ENCODE data around the gene PPP4R1.
"Not testable (repeated sequence)": the region's sequence is repeated elsewhere in the genome, so short reads cannot be mapped to it uniquely, and the experiment has no call there.

The PPP4R1 gene

GRCh38 chr18:9629709-9630108 is 15.3 kb upstream of the PPP4R1 start:
- DNase-seq = no peak

GRCh38 chr18:9628984-9629383 is 14.6 kb upstream of the PPP4R1 start:
- no peak for DNase-seq

DNA sequence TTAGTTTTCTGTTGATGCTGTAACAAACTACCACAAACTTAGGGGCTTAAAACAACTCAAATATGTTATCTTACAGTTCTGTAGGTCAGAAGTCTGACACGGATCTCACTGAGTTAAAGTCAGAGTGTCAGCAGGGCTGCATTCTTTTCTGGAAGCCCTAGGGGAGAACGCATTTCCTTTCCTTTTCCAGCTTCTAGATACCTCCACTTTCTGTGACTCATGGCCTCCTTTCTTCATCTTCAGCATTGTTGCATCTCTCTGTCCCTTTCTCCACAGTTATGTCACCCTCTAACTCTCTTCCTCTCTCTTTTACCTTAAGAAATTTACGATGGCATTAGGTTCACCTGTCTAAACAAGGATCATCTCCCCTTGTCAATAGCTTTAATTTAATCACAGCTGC is 13.3 kb upstream of the PPP4R1 start:
- no peak for DNase-seq

- no peak for DNase-seq
Observed at GRCh38 chr18:9619990-9620389, 5.6 kb upstream of the PPP4R1 start.

GRCh38 chr18:9619545-9619944 is 5.2 kb upstream of the PPP4R1 start:
- no peak for DNase-seq

GRCh38 chr18:9619056-9619455 is 4.7 kb upstream of the PPP4R1 start:
- DNase-seq = no peak

GRCh38 chr18:9617006-9617542 is 2.7 kb upstream of the PPP4R1 start:
- DNase-seq = no peak

GRCh38 chr18:9616049-9616448 is 1.7 kb upstream of the PPP4R1 start:
- no peak for DNase-seq

- no peak for DNase-seq
Observed at GRCh38 chr18:9615280-9615797, 980 bp upstream of the PPP4R1 start.

DNA sequence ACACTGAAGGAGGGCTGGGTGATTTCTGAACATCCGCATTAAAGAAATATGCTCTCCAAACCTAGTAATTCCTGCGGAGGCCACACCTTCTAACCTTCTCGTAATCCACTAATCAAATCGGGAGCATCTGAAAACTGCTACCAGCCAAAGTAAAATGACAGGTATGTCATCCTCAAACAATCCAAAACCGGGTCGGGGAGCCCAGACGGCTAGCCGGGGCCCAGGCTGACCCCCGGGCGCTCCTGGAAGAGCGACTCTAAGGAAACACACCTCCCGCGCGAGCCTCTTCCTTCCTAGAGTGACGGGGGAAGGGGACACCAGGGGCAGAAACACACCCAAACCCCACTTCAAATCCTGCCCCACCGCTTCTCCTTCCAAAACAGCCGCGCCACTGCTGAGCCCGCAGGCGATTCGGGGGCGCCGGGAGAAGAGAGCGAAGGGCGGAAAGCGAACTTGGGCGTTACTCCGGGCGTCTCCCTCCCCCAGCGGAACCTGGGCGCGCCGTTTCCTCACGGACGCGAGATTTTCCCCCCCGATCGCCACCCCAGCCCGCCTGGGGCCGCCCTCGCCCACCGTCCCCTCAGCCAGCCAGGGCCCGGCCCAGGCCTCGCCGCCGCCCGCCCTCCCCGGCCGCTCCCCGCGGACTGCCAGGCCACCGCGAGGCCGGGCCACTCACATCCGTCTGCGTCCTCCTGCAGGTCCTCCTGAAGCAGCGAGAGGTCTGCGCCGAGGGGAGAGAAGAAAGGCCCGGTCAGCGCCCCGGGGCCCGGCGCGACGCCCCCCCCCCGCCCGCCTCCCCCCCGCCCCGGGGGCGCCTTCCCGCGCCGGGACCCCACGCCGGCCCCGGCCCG is 584 bp downstream of the PPP4R1 start:
- peak; percentile 32 to 45 for DNase-seq

DNA sequence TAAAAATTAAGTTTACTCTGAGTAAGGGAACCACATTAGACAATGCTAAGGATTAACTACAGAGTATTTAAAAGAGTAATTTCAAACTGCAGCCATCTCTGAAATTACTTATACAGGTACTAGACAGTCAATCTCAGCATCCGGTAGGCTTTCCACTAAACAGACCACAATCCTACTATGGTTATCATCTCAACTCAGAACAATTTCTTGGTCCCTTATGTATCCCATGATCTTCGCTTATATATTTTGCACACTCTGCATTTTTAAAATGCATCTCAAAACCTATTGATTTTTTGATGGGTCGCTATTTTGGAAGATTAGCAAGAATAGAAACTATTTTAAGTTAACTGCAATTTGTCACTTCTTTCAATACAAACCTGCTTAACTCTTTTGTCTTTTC is 1.4 kb downstream of the PPP4R1 start:
- peak in 1 of 2 donors; percentile 19 for DNase-seq

GRCh38 chr18:9612215-9612830 is 2.0 kb downstream of the PPP4R1 start:
- DNase-seq = peak; percentile 55 to 68

- no peak for DNase-seq
Observed at GRCh38 chr18:9609190-9609589, 5.2 kb downstream of the PPP4R1 start.

DNA sequence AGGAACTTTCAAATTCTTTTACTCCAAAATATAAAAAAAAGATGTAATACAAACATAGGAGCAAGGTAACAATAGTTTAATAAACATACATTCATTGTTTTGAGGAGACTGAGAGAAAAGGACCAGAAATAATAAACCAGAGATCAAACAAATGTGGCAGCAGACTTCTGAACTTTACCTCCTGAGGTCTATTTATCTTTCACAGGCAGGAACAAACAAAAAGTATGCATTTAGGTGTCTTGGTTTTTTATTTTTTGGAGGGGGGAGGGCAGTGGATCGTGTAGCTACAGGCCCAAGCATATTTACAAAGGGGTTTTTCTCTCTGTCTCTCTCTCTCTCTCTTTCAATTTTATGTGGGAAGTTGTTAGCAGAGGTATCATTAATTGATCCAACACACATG is 5.6 kb downstream of the PPP4R1 start:
- DNase-seq = no peak

GRCh38 chr18:9608298-9608697 is 6.1 kb downstream of the PPP4R1 start:
- DNase-seq = no peak

GRCh38 chr18:9607111-9607510 is 7.2 kb downstream of the PPP4R1 start:
- not testable (repeated sequence) for DNase-seq

DNA sequence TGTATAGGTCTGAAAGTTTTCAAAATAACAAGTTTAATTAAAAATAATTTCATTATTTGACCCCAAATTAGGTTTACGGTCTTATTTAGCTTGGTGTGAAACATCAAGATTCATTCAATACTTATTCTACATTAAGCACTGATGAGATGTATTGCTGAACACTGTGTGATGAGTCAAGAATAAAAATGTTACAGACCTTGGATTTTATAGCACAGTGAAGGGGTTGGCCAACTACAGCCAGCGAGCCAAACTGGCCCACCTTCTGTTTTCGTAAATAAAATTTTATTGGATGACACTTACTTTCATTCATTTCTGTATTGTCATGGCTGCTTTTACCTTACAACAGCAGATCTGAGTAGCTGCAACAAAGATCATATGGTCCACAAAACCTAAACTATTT is 8.3 kb downstream of the PPP4R1 start:
- DNase-seq = no peak

- no peak for DNase-seq
Observed at GRCh38 chr18:9604348-9604747, 10.0 kb downstream of the PPP4R1 start.

DNA sequence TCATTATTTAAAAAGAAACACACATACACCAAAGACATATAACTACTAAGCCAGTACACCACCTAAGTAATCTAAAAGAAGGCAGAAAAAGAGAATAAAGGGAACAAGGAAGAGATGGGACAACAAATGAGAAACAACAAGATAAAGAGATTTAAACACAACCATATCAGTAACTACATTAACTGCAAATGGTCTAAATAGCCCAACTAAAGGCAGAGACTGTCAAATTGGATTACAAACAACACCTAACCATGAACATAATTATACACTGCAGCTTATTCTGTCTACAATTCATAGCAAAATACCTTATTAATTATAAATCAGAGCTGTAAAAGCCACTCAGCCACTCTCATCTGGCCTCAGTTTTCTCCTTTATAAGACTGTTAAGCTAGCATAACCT is 15.0 kb downstream of the PPP4R1 start:
- no peak for DNase-seq

- DNase-seq = no peak
Observed at GRCh38 chr18:9597609-9598008, 16.8 kb downstream of the PPP4R1 start.

DNA sequence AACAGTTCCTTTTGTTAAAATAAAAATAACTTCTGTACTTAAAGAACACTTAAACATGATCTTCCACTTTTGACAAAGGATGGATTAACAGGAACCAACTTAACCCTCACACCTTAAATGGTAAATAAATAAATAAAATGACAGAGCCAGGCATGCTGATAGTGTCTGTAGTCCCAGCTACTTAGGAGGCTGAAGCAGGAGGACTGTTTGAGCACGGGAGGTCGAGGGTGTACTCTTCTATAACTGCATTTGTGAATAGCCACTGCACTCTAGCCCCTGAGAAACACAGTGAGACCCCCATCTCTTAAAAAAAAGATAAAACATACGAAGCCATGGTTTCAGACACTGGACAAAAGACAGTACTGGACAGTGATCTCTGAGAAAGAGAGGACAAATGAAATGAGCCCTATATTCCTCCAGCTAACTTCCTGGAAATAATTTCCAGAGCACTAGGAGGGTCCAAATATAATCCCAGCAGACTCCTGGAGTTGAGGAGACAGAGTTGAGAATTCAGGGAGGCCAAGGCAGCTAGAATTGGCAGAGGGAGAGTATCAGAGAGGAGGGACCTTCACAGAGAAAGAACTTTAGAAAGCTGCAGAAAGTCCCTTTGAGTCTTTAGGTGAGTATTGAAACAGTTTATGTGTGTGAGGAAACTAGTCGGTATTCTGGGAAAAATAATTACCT is 17.4 kb downstream of the PPP4R1 start:
- no peak for DNase-seq

DNA sequence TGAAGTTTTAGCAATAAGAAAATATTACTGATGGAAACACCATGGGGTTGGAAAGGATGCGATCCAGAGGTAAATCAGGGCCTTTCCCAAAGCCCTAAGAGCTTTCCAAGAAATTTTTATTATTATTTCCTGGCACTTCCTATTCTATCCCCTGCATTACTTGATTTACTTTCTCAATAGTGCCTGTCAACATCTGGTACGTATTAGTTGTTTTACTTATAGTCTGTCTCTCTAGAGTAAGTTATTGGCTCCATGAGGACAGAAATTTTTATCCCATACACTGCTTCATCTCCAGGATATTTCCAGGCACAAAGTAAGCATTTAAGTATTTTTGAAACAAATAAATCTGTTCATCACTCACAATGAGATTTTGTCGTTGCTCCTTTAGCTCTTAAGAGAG is 18.1 kb downstream of the PPP4R1 start:
- no peak for DNase-seq

DNA sequence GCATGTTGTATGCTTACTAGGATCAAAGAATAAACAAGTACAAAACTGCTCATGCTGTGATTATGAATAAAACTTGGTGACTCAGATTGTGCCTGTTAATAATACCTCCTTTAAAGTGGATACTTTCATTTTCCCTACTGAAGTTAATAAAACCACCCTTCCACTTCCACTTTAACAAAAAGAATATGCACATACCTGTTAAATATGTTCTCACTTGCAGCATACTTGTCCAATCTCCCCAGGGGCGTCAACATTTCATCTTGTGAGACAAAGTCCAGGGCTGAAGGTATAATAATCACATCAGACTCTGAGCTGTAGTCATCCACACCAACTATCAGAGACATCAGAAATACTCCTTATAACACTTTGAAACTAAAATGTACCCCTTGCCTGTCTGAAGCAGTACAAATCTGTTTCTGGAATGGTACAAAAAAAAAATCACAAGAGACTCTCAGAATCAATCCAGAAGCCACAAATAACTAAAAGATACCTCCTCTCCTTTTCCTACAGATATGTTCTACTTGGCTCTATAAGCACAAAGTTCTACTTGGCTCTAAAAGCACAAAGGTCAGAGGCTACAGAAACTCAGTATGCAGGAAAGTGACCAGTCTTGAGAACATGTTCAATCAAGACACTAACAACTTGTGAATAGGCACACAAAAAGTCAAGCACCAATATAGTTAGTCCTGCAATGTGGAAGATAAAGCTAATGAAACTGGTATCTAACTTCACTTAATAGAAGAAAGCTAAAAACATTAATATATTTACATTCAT is 19.3 kb downstream of the PPP4R1 start:
- DNase-seq = no peak
